CD1c-positive myeloid dendritic cell (primary cell): Measurements from ENCODE around the gene BEND6.
"Not testable (repeated sequence)": the region's sequence is repeated elsewhere in the genome, so short reads cannot be mapped to it uniquely, and the experiment has no call there.

Experiments used
- DNase-seq: peaks from one replicate; pipeline ENCODE4 v3.0.0-alpha.2; 2016; ENCODE audit errors: extremely low spot score

The BEND6 gene

DNA sequence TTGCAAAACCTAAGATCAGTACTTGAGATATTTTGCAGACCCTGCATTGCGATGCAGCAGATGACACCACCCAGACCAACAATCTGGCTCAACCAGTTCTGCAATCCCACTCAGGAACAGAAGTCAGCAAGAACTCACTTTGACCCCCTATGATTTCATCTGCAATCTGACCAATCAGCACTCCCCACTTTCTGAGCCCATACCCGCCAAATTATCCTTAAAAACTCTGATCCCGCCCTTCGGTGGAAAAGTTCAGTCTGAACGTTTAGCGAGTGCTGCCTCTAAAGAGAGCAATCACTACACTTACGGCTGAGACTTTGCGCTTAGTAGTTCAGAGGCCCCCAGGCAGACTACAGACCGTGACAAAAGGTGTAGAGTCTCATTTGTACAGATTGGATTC lies 74.3 kb downstream of the BEND6 start:
- DNase-seq: no peak

DNA sequence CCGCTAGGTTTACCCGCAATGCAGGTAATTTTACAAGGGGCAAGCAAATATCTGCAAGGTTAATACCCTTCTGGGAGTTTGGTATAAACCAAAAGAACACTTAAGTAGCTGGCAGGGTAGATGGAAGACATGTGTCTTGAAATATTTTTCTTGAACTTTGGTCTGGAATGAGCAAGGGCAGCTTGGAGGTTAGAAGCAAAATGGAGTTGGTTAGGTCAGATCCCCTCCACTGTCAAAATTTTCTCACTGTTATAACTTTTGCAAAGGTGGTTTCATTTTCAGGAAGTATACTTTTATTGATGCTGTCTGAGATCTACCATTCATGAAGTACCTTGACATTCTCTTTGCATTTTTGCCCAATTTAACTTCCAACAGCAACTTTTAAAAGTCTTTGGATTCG lies 78.3 kb downstream of the BEND6 start:
- no peak for DNase-seq

DNA sequence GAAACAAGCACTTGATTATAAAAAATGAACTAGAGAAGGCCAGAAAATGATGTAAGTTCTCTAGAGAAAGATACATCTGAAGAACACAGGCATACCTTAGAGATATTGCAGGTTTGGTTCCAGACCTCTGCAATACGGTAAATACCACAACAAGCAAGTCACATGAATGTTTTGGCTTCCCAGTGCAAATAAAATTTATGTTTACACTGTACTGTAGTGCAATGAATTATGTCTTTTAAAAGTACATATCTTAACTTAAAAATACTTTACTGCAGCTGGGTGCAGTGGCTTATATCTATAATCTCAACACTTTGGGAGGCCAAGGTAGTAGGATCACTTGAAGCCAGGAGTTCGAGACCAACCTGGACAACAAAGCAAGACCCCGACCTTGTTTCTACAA lies 80.6 kb downstream of the BEND6 start:
- no peak for DNase-seq

DNA sequence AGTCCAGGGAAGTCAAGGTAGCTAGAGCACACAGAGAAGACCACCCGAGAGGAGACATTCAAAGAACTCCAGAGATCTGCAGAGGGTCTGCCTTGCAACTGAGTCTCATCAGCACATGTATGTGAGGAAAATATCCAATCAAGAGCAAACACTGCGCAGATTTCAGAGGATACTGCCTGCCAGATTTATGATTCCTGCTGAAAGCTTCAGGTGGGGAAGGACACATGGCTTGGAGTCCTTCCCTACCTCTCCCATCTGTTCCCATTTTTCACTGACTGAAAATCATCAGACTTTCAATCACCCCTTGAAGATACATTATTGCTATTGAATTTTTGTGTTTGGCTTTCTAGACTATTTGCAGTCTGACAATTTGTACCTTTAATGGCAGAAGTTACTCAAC lies 84.0 kb downstream of the BEND6 start:
- no peak for DNase-seq

DNA sequence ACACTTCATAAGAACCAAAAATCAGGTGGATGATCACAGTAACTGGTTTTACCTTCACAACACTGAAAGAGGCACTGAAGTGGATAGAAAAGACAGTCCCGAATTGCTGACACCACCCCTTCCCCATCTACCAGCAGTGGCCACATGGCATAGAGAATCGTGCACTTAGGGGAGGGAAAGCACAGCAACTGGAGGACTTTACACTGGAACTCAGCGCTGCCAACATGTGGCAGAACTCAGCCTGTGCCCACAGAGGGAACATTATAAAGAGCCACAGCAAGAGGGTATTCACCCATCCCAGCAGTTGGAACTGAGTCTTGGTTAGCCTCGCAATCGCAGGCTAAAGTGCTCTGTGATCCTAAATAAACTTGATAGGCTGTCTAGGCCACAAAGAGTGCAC lies 85.1 kb downstream of the BEND6 start:
- no peak for DNase-seq

DNA sequence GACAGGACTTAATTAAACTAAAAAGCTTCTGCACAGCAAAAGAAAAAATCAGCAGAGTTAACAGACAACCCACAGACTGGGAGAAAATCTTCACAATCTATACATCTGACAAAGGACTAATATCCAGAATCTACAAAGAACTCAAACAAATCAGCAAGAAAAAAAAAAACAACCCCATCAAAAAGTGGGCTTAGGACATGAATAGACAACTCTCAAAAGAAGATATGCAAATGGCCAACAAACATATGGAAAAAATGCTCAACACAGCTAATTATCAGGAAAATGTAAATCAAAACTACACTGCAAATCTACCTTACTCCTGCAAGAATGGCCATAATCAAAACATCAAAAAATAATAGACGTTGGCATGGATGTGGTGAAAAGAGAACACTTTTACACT lies 89.2 kb downstream of the BEND6 start:
- not testable (repeated sequence) for DNase-seq

DNA sequence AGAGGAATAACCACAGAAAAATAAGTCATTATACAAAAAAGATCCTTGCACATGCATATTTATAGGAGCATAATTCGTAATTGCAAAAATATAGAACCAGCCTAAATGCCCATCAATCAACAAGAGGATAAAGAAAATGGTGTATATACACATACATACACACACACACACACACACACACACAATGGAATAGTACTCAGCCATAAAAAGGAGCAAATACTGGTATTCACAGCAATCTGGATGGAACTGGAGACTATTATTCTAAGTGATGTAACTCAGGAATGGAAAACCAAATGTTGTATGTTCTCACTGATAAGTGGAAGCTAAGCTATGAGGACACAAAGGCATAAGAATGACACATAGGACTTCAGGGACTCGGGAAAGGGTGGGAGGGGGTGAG lies 89.7 kb downstream of the BEND6 start:
- DNase-seq: no peak

DNA sequence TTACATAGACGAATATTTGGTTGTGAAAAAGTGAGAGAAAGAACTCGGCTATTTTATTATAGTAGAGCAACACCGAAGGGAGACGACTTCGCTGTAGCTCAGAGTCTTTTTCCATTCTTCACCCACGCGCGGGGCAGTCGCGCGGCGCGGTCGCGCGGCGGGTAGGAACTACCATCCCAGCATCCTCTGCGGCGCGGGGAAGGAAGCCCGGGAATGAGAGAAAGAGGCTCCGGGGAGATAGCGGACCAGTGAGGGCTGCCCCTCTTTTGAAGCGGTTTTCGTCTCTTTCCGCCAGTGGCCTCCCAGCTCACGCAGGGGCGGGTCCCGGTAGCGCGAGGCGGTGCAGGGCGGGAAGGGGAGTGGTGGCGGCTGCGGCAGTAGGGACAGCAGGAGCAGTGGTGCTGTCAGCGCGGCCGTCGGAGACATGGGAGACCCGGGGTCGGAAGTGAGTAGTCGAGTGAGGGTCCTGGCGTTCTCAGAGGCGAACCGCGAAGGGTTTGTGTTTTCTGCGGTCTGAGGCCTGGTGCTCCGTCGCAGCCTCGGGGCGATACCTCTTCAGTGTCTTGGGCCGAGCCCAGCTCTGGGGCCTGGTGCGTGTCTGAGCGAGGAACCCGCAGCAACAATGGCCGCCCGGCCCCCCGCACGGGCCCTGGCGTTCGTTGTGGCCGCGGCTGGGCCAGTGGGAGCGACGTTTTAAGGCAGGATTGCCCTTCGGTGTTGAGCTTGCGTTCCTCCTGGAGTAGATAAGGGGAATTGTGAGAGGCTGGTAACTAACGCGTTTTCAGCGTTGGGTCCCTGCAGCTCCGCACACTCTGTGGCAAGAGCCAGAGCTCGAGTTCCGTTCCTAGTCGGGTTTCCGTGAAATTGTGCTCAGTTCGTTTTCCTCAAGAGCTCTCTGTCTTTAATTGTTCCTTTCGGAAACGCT lies 91.7 kb downstream of the BEND6 start, which contains the start of gene KIAA1586:
TSS of gene KIAA1586 (plus strand) at position 362 of the 925 bp plus-strand sequence. CDS start at position 425, 63 bp downstream.
- DNase-seq: peak; percentile 85

DNA sequence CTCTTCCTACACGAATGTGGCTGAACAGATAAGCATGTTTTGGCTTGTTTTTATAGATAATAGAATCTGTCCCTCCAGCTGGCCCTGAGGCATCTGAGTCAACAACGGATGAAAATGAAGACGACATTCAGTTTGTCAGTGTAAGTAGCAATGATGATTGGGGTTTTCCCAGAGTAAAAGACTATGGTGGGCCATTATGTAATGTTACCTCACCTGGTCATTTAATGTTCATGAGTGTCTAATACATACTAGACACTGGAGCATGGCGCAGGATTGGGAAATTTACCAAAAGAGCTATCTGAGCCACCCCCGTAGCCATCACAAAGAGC lies 92.3 kb downstream of the BEND6 start:
- not testable (repeated sequence) for DNase-seq

DNA sequence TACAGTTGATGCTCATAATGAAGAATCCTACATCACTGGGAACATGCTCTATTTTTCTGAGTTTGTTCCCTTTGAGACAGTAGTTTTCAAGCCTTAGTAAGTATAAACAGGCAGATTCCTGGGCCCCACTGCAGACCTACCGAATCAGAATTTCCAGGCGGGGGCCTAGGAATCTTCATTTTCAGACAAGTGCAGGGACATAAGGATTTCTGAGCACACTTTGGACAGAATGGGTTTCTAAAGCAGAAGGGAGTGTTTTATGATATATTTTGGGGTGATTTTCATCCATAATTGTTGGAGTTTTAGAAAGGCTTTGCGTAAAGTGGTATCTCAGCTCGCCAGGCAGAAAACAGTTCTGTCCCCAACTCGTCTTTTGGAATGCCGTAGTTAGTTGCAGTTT lies 93.0 kb downstream of the BEND6 start:
- not testable (repeated sequence) for DNase-seq

DNA sequence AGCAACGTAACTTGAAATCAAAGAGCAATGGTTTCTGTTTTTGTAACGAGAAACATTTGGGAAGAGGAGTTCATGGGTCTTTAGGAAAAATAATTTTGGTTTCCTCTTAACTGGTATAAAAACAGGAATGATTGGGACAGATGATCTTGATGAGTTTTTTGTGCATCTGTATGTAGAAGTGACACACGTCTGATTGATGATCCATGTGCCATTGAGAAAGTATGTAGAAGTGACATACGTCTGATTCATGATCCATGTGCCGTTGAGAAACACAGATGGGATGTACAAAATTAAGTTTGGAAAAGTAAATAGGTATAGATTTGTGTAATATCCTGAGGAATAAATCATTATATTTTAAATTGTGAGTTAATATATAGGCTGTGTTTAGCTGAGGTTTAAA lies 93.7 kb downstream of the BEND6 start:
- no peak for DNase-seq

DNA sequence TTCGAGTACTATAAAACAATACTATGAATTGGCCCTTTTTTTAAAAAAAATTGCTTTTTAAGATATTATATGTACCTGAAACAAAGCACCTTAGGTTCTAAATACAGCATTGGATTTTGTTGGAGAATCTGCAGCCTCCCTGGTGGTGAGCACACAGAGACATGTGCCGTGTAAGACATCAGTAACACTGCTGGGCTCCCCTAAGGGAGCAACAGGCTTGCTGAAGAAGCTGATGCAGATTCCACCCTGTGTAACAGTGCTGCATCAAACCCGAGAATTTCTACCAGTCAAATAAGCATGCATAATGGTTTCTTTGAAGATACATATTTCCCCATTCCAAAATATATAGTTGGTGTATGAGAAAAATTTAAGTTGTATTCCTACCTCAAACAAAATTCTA lies 108.9 kb downstream of the BEND6 start:
- DNase-seq: no peak

DNA sequence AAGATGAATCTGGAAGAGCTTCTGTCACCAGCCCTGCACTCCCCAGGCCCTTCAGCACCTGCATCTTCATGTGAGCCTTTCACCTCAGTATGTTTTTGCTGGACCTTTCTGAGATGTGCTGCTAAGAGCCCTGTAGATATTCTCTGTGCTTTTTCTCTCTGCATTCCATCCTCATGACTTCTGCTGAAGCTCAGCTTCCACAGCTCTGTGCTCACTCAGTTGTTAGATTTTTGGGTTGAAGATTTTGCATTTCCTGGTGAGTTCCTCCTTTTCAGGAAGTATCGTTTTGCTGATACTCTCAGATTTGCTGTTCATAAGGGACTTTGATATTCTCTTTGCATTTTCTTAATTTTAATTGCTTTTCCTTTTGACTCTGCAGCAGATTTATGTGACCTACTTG lies 109.9 kb downstream of the BEND6 start:
- no peak for DNase-seq

DNA sequence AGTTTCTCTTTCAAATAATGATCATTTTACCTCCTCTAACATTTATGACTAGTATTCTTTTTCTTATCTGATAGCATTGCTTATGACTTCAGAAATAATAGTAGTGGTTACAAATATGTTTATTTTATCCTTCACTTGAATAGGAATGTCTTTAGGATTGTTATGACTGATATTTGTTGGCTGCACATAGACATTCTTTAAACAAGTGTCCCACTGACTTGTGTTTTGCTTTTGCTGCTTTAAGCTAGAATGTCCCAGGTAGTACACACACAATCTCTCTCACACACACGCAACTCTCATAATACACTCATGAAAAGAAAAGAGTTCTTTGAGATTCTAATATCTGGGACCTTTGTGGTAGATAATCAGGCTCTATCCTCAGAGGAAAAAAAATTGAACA lies 113.2 kb downstream of the BEND6 start:
- DNase-seq: no peak

DNA sequence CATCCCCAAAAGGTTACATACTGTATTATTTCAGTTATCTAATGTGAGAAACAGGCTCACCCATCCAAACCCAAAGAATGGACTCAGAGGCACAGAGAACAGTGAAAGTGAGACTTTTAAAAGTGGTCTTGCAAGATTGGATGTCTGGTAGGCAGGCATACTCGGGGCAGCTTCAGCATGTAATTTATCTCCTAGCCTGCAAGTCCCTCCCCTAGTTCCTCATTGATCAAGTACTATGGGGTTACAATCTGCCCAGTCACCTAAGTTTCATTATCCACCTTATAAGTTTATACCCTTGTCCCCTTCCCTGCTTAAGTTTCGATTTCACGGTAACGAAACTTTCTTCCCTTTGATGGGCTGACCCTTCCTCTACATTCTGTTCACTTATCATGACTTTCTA lies 114.3 kb downstream of the BEND6 start:
- DNase-seq: no peak

DNA sequence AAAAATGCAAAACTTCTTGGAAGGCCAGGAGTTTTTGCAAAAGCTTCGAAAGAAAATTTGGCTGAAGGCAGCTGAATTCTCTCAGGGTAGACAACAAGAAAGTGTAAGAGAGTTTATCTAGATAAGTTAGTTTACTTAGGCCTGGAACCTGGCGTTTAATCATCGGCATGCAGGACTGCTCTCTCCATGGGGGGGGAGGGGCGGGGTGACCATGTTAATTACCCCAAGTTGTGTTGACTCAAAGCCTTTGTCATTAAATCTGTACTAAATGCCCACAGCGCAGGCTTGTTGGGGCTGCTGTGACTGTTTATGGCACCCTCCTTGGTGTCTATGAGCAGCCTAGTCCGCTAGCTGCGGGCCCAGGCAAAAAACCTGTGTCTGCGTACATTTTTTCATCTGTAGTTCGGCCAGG lies 115.0 kb downstream of the BEND6 start:
- no peak for DNase-seq

DNA sequence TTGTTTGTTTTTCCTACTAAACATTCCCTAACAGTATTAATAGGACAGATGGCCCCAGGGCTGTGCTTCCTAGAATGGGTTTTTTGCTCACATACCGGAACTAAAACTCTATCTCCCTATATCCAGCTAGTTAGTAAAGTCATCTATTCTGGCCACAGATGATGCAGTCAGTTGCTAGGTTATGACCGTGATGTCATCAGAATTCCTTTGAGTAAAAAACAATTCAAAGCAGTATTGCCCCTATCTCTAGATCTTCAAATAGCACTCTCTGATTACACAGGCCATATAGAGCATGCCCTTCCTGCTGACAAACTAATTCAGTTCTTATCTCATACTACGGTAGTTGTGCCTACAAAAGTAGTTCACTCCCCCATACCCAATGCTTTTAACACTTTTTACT lies 117.2 kb downstream of the BEND6 start:
- no peak for DNase-seq

DNA sequence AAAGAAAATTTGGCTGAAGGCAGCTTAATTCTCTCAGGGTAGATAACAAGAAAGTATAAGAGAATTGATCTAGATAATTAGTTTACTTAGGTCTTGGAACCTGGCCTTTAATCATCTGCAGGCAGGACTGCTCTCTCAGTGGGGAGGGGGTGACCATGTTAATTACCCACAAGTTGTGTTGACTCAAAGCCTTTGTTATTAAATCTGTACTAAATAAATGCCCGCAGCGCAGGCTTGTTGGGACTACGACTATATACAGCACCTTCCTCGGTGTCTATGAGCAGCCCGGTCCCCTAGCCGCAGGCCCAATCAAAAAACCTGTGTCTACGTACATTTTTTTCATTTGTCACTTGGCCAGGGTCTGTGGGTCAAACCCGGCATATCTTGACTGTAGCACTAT lies 119.5 kb downstream of the BEND6 start:
- no peak for DNase-seq

DNA sequence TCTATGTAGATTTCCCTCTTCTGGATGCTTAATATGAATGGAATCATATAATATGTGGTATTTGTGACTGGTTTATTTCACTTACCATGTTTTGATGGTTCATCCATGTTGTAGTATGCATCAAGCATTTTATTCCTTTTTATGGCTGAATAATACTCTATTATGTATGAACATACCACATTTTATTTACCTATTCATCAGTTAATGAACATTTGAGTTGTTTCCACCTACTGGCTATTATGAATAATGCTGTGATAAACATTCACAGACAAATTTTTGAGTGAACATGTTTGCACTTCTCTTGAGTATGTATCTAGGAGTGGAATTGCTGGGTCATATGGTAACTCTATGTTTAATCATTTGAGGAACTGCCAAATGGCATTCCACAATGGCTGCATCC lies 120.2 kb downstream of the BEND6 start:
- DNase-seq: no peak
